IMR-90 (cell line): ENCODE measurements around the gene RADIL. TPM values are rescaled to one million over a fixed set of nuclear protein-coding genes. Genes with fewer than 3 reads are reported as not detected.

Experiments
- ATAC-seq: fragments of 200-7000 bp; cut with Tn5 transposase; 2 replicates; pipeline ENCODE4 v1.9.1; 2020; ENCODE audit warnings: low read depth, mild to moderate bottlenecking, moderate library complexity
- BruUV-seq: library from RNA; stranded (reverse); fragments of 400-500 nt; replicated peaks from 2 replicates; lab custom pipeline; 2021; lab: Mats Ljungman, UMichigan
- CTCF ChIA-PET: fragments of 300-600 bp; formaldehyde crosslinking; extraction: SDS; loops from one replicate; lab custom pipeline; 2021; ENCODE audit warnings: antibody characterized with exemption; lab: Yijun Ruan, JAX
- POLR2A ChIA-PET: fragments of 300-600 bp; sonication (Branson Sonifier 250); formaldehyde crosslinking; loops from one replicate; lab custom pipeline; 2022; ENCODE audit warnings: antibody characterized with exemption; ENCODE audit not compliant: unreplicated experiment; lab: Charles Lee
- DNase-seq: peaks from one replicate; pipeline ENCODE4 v3.0.0; 2013
- H2AFZ ChIP-seq: replicated peaks from 2 replicates; pipeline ENCODE3; 2013; ENCODE audit warnings: low read length, mild to moderate bottlenecking; ENCODE audit not compliant: poor library complexity
- H2AK5ac ChIP-seq: 2 replicates; pipeline ENCODE4 v1.6.1; 2013; ENCODE audit warnings: low read depth, low read length, inconsistent platforms
- H2AK9ac ChIP-seq: replicated peaks from 2 replicates; pipeline ENCODE3; 2013; ENCODE audit warnings: mild to moderate bottlenecking, low read depth, low read length, moderate library complexity; ENCODE audit not compliant: poor library complexity
- H2BK120ac ChIP-seq: 2 replicates; pipeline ENCODE4 v1.6.1; 2013; ENCODE audit warnings: low read depth, low read length, inconsistent platforms
- H2BK15ac ChIP-seq: 3 replicates; pipeline ENCODE4 v1.6.1; 2013; ENCODE audit warnings: low read depth, low read length, inconsistent platforms
- H2BK20ac ChIP-seq: 2 replicates; pipeline ENCODE4 v1.6.1; 2013; ENCODE audit warnings: low read depth, mild to moderate bottlenecking, inconsistent platforms, low read length, moderate library complexity
- H2BK5ac ChIP-seq: 2 replicates; pipeline ENCODE4 v1.6.1; 2013; ENCODE audit warnings: mild to moderate bottlenecking, low read depth, low read length, inconsistent platforms; ENCODE audit not compliant: poor library complexity, severe bottlenecking
- H3K14ac ChIP-seq: replicated peaks from 2 replicates; pipeline ENCODE4 v1.6.1; 2013; ENCODE audit warnings: low read depth, low read length, inconsistent platforms
- H3K18ac ChIP-seq: 2 replicates; pipeline ENCODE4 v1.6.1; 2013; ENCODE audit warnings: low read depth, low read length, control low read depth
- H3K23ac ChIP-seq: 2 replicates; pipeline ENCODE4 v1.6.1; 2013; ENCODE audit warnings: low read depth, low read length, inconsistent platforms
- H3K27ac ChIP-seq: 2 replicates; pipeline ENCODE4 v1.5.1; 2013; ENCODE audit warnings: mild to moderate bottlenecking, control low read depth, low read length; ENCODE audit not compliant: insufficient read depth
- H3K27me3 ChIP-seq: 2 replicates; pipeline ENCODE4 v1.6.1; 2013; ENCODE audit warnings: low read length; ENCODE audit not compliant: control insufficient read depth, insufficient read depth
- H3K36me3 ChIP-seq: 2 replicates; pipeline ENCODE4 v1.6.1; 2013; ENCODE audit warnings: low read length, mixed read lengths; ENCODE audit not compliant: control insufficient read depth, insufficient read depth
- H3K4ac ChIP-seq: 2 replicates; pipeline ENCODE4 v1.6.1; 2013; ENCODE audit warnings: low read depth, low read length, inconsistent platforms
- H3K4me1 ChIP-seq: 2 replicates; pipeline ENCODE4 v1.6.1; 2013; ENCODE audit warnings: low read length, mixed read lengths; ENCODE audit not compliant: control insufficient read depth, insufficient read depth
- H3K4me2 ChIP-seq: 2 replicates; pipeline ENCODE4 v1.6.1; 2013; ENCODE audit warnings: low read depth, mild to moderate bottlenecking, control low read depth, low read length, moderate library complexity
- H3K4me3 ChIP-seq: 2 replicates; pipeline ENCODE4 v1.5.1; 2013; ENCODE audit warnings: low read depth, mild to moderate bottlenecking, control low read depth, low read length, moderate library complexity; ENCODE audit not compliant: insufficient read depth
- H3K56ac ChIP-seq: 2 replicates; pipeline ENCODE4 v1.6.1; 2013; ENCODE audit warnings: low read length, inconsistent platforms; ENCODE audit not compliant: insufficient read depth; ENCODE audit errors: extremely low read depth
- H3K79me1 ChIP-seq, 2 experiments: 2 replicates each; pipeline ENCODE4 v1.6.1; 2013; ENCODE audit warnings: low read length in 2 of 2, inconsistent platforms in 1 of 2, low read depth in 1 of 2
- H3K9ac ChIP-seq: 2 replicates; pipeline ENCODE4 v1.6.1; 2013; ENCODE audit warnings: low read depth, low read length, control low read depth
- H3K9me1 ChIP-seq: 2 replicates; pipeline ENCODE4 v1.6.1; 2013; ENCODE audit warnings: low read length, inconsistent platforms; ENCODE audit not compliant: insufficient read depth
- H3K9me3 ChIP-seq: 2 replicates; pipeline ENCODE4 v1.6.1; 2013; ENCODE audit warnings: low read length; ENCODE audit not compliant: control insufficient read depth, insufficient read depth
- H4K20me1 ChIP-seq: 2 replicates; pipeline ENCODE4 v1.6.1; 2013; ENCODE audit warnings: low read length, inconsistent platforms; ENCODE audit not compliant: insufficient read depth
- H4K5ac ChIP-seq: 2 replicates; pipeline ENCODE4 v1.6.1; 2013; ENCODE audit warnings: mild to moderate bottlenecking, low read depth, low read length, control low read depth
- H4K8ac ChIP-seq, 2 experiments: 2 replicates each; pipeline ENCODE4 v1.6.1; 2013; ENCODE audit warnings: low read depth in 2 of 2, low read length in 2 of 2, control low read depth in 1 of 2, inconsistent platforms in 1 of 2
- H4K91ac ChIP-seq: 2 replicates; pipeline ENCODE4 v1.6.1; 2013; ENCODE audit warnings: low read depth, low read length, inconsistent platforms; ENCODE audit not compliant: insufficient read depth
- BHLHE40 ChIP-seq: fragments of 150-350 bp; IDR thresholded peaks from 2 replicates; pipeline ENCODE4 v1.6.1; 2016; ENCODE audit warnings: mild to moderate bottlenecking, low read depth, low read length
- CEBPB ChIP-seq: IDR thresholded peaks from 2 replicates; pipeline ENCODE4 v1.6.1; 2012; ENCODE audit warnings: low read depth, low read length, improper control_type of control experiment
- CHD1 ChIP-seq: IDR thresholded peaks from 2 replicates; pipeline ENCODE4 v1.6.1; 2012; ENCODE audit warnings: low read depth, low read length, improper control_type of control experiment
- FOS ChIP-seq: fragments of 150-350 bp; IDR thresholded peaks from 2 replicates; pipeline ENCODE4 v1.6.1; 2016; ENCODE audit warnings: low read depth, low read length
- MAFK ChIP-seq: IDR thresholded peaks from 2 replicates; pipeline ENCODE4 v1.6.1; 2012; ENCODE audit warnings: low read depth, low read length, improper control_type of control experiment
- MXI1 ChIP-seq: IDR thresholded peaks from 2 replicates; pipeline ENCODE4 v1.6.1; 2012; ENCODE audit warnings: low read depth, mild to moderate bottlenecking, low read length, moderate library complexity, borderline replicate concordance
- NFE2L2 ChIP-seq: fragments of 150-350 bp; IDR thresholded peaks from 2 replicates; pipeline ENCODE4 v1.6.1; 2016; ENCODE audit warnings: low read depth, mild to moderate bottlenecking, low read length
- POLR2A ChIP-seq: IDR thresholded peaks from 2 replicates; pipeline ENCODE4 v1.6.1; 2012; ENCODE audit warnings: mild to moderate bottlenecking, low read depth, low read length
- RAD21 ChIP-seq: IDR thresholded peaks from 2 replicates; pipeline ENCODE4 v1.6.1; 2012; ENCODE audit warnings: low read length, improper control_type of control experiment
- RCOR1 ChIP-seq: IDR thresholded peaks from 2 replicates; pipeline ENCODE4 v1.6.1; 2012; ENCODE audit warnings: mild to moderate bottlenecking, low read length, improper control_type of control experiment; ENCODE audit not compliant: insufficient replicate concordance
- RFX5 ChIP-seq: IDR thresholded peaks from 2 replicates; pipeline ENCODE4 v1.8.0; 2012; ENCODE audit warnings: low read depth, mild to moderate bottlenecking, low read length, moderate library complexity
- SMC3 ChIP-seq: fragments of 150-350 bp; IDR thresholded peaks from 2 replicates; pipeline ENCODE4 v1.6.1; 2016; ENCODE audit warnings: low read depth, mild to moderate bottlenecking, antibody characterized with exemption, low read length, moderate library complexity
- WGBS, 2 experiments: methylation state at CpG; one replicate each; pipeline versions ENCODE4 v1.1.5 to v1.1.7; 2013; ENCODE audit warnings: missing lambda C conversion rate in 2 of 2; ENCODE audit not compliant: insufficient read length in 1 of 2; ENCODE audit errors: extremely low coverage in 2 of 2; 5-methylcytosine and 5-hydroxymethylcytosine counted together
- dilution Hi-C: fragments of 300-500 bp; cut with HindIII; formaldehyde crosslinking; loops from one replicate; pipeline ENCODE4 v1.14.3; 2018; ENCODE audit warnings: low sequenced_read_pairs; ENCODE audit not compliant: unreplicated experiment
- in situ Hi-C: fragments of 300-500 bp; cut with MboI; formaldehyde crosslinking; loops from 3 replicates; pipeline ENCODE4 v1.14.3; 2019; ENCODE audit warnings: low sequenced_read_pairs, inconsistent platforms, mixed read lengths
- intact Hi-C: fragments of 100-400 bp; cut with micrococcal nuclease; formaldehyde crosslinking; loops from 2 replicates; pipeline ENCODE4 v1.10.0; 2022
- polyA plus RNA-seq, 3 experiments: library from polyadenylated mRNA; depleted of rRNA; stranded (reverse); fragments of >200 nt; gene quantifications; 2 replicates each; pipeline ENCODE4 v1.2.3, GENCODE V29; 2012; ENCODE audit warnings: low replicate concordance in 1 of 3
- total RNA-seq: library from RNA; depleted of rRNA; stranded (reverse); fragments of >200 nt; gene quantifications from 2 replicates; pipeline ENCODE4 v1.2.3, GENCODE V29; 2012
- TF ChIP-seq, protein P1 (sequence below): fragments of 150-350 bp; IDR thresholded peaks from 2 replicates; pipeline ENCODE4 v1.6.1; 2017; ENCODE audit warnings: mild to moderate bottlenecking, antibody characterized with exemption, low read length, low read depth
- TF ChIP-seq, protein P2 (sequence below): conservative IDR thresholded peaks from 2 replicates; pipeline ENCODE4 v1.5.1; 2012; ENCODE audit warnings: mild to moderate bottlenecking, low read depth, low read length, improper control_type of control experiment
- TF ChIP-seq, protein P3 (sequence below): fragments of 150-350 bp; IDR thresholded peaks from 2 replicates; pipeline ENCODE4 v1.6.1; 2016; ENCODE audit warnings: low read depth, mild to moderate bottlenecking, low read length, moderate library complexity, borderline replicate concordance

RADIL gene
- total and polyA plus RNA-seq, 2 of the 4 experiments (the other 2 are of a cell fraction), result 0.18 to 0.48 TPM

DNA sequence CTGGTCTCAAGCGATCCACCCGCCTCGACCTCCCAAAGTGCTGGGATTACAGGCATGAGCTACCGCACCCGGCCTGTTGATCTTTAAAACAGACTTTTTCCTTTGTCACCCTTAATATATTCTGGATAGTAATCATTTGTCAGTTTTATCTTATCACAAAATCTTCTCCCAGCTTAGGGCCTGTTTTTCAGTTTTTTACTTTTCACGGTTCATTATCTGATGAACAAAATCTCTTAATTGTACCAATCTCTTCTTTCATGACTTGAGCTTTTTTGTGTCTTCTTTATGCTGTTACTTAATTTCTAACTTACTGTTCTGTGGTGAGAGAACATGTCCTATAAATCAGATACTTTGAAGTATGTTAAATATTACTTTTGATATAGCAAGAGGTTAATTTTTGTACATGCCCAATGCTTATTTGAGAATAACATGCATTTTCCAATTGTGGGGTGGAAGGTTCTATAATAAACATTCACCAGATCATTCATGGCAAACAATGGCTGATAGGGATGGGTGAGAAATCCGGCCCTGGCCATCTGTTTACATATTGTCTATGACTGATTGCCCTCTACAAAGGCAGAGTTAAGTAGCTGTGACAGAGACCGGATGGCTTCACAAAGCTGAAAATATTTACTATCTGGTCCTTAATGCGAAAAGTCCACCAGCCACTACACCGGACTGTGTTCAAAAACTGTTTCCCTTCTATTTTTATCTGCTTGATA, 27.0 kb downstream of the RADIL start:
- TF ChIP-seq RAD21 (no peak), FOS (no peak), BHLHE40 (no peak), CHD1 (no peak), CEBPB (no peak), MXI1 (no peak), POLR2A (no peak), RFX5 (no peak), SMC3 (no peak), MAFK (no peak), RCOR1 (no peak), NFE2L2 (no peak)
- TF ChIP-seq, protein P1, sequence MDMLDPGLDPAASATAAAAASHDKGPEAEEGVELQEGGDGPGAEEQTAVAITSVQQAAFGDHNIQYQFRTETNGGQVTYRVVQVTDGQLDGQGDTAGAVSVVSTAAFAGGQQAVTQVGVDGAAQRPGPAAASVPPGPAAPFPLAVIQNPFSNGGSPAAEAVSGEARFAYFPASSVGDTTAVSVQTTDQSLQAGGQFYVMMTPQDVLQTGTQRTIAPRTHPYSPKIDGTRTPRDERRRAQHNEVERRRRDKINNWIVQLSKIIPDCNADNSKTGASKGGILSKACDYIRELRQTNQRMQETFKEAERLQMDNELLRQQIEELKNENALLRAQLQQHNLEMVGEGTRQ, result no peak
- TF ChIP-seq, protein P2, sequence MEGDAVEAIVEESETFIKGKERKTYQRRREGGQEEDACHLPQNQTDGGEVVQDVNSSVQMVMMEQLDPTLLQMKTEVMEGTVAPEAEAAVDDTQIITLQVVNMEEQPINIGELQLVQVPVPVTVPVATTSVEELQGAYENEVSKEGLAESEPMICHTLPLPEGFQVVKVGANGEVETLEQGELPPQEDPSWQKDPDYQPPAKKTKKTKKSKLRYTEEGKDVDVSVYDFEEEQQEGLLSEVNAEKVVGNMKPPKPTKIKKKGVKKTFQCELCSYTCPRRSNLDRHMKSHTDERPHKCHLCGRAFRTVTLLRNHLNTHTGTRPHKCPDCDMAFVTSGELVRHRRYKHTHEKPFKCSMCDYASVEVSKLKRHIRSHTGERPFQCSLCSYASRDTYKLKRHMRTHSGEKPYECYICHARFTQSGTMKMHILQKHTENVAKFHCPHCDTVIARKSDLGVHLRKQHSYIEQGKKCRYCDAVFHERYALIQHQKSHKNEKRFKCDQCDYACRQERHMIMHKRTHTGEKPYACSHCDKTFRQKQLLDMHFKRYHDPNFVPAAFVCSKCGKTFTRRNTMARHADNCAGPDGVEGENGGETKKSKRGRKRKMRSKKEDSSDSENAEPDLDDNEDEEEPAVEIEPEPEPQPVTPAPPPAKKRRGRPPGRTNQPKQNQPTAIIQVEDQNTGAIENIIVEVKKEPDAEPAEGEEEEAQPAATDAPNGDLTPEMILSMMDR, result no peak
- TF ChIP-seq, protein P3, sequence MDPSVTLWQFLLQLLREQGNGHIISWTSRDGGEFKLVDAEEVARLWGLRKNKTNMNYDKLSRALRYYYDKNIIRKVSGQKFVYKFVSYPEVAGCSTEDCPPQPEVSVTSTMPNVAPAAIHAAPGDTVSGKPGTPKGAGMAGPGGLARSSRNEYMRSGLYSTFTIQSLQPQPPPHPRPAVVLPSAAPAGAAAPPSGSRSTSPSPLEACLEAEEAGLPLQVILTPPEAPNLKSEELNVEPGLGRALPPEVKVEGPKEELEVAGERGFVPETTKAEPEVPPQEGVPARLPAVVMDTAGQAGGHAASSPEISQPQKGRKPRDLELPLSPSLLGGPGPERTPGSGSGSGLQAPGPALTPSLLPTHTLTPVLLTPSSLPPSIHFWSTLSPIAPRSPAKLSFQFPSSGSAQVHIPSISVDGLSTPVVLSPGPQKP, result no peak
- H2BK15ac ChIP-seq, result no peak overlapping the region
- H3K79me1 ChIP-seq, result no peaks in the 10 kb centered on the region
- POLR2A ChIA-PET, result no interaction called here
- no peak overlapping the region for H3K14ac ChIP-seq
- no peak overlapping the region for H3K4me2 ChIP-seq
- no peak overlapping the region for H2AK5ac ChIP-seq
- no peak overlapping the region for H3K56ac ChIP-seq
- H3K9me3 ChIP-seq, result peaks cover under 1% of the 10 kb centered on the region
- dilution Hi-C loops, result no loop called here
- no peak overlapping the region for H4K8ac ChIP-seq
- no TSS peak for BruUV-seq
- intact Hi-C loops, result no loop called here
- no peak overlapping the region for H3K27ac ChIP-seq
- no peak for DNase-seq
- H3K4ac ChIP-seq, result no peak overlapping the region
- H4K5ac ChIP-seq, result no peak overlapping the region
- no peak overlapping the region for H3K9ac ChIP-seq
- WGBS, 2 experiments, result no CpG with 5 or more reads among the region's 10 CpGs
- H2AK9ac ChIP-seq, result no peak overlapping the region
- H3K27me3 ChIP-seq, result peaks cover 5% of the 10 kb centered on the region
- ATAC-seq, result no peak
- H3K4me1 ChIP-seq, result no peaks in the 10 kb centered on the region
- no peak overlapping the region for H3K18ac ChIP-seq
- H4K91ac ChIP-seq, result no peak overlapping the region
- no peaks in the 10 kb centered on the region for H4K20me1 ChIP-seq
- H3K36me3 ChIP-seq, result no peaks in the 10 kb centered on the region
- H2AFZ ChIP-seq, result no peak overlapping the region
- no peak overlapping the region for H2BK20ac ChIP-seq
- H2BK5ac ChIP-seq, result no peak overlapping the region
- H3K23ac ChIP-seq, result no peak overlapping the region
- no peak overlapping the region for H2BK120ac ChIP-seq
- H3K9me1 ChIP-seq, result no peaks in the 10 kb centered on the region
- H3K4me3 ChIP-seq, result no peak overlapping the region
- CTCF ChIA-PET, result no interaction called here
- in situ Hi-C loops, result no loop called here
